Measurements from ENCODE around the gene SBK3.

Gene SBK3

DNA sequence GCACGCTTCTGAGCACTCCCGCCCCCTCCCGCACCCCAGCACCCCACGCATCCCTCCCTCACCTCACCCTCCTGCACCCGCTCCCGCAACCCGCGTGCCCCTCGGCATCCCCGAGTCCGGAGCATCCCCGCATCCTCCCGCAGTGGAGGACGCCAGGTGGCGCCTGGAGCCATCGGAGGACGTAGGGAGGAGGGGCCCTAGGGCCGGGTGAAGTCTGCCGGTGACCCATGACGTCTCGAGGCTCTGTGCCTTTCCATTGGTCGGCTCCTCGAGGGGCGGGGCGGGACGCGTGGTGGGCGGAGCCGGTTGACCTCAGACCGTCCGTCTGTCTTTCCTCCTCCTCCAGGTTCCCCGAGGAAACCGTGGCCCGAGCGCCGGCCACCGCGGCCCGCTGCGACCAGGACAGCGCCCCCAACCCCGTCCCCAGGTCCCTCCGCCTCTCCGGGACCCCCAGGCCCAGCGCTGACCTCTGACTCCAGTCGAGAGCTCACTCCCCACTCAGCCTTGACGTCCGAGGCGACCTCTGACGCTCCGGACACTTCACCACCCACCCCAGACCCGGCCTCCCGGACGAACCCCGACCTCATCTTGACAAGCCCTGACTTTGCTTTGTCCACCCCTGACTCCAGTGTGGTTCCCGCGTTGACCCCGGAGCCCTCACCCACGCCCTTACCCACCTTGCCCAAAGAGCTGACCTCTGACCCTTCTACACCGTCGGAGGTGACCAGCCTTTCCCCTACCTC lies 28.3 kb downstream of the SBK3 start (continued):
- TF ChIP-seq, protein P1, sequence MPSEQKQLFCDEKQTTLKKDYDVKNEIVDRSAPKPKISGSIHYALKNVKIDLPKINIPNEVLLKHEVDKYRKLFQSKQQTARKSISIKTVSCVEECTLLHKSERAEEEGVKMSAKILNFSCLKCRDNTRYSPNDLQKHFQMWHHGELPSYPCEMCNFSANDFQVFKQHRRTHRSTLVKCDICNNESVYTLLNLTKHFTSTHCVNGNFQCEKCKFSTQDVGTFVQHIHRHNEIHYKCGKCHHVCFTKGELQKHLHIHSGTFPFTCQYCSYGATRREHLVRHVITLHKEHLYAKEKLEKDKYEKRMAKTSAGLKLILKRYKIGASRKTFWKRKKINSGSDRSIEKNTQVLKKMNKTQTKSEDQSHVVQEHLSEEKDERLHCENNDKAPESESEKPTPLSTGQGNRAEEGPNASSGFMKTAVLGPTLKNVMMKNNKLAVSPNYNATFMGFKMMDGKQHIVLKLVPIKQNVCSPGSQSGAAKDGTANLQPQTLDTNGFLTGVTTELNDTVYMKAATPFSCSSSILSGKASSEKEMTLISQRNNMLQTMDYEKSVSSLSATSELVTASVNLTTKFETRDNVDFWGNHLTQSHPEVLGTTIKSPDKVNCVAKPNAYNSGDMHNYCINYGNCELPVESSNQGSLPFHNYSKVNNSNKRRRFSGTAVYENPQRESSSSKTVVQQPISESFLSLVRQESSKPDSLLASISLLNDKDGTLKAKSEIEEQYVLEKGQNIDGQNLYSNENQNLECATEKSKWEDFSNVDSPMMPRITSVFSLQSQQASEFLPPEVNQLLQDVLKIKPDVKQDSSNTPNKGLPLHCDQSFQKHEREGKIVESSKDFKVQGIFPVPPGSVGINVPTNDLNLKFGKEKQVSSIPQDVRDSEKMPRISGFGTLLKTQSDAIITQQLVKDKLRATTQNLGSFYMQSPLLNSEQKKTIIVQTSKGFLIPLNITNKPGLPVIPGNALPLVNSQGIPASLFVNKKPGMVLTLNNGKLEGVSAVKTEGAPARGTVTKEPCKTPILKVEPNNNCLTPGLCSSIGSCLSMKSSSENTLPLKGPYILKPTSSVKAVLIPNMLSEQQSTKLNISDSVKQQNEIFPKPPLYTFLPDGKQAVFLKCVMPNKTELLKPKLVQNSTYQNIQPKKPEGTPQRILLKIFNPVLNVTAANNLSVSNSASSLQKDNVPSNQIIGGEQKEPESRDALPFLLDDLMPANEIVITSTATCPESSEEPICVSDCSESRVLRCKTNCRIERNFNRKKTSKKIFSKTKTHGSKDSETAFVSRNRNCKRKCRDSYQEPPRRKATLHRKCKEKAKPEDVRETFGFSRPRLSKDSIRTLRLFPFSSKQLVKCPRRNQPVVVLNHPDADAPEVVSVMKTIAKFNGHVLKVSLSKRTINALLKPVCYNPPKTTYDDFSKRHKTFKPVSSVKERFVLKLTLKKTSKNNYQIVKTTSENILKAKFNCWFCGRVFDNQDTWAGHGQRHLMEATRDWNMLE (tag by site-specific recombination; conservative IDR thresholded peaks at IDR 0.05; ENCODE audit: low read depth): no peak
- TF ChIP-seq TCF7L2 (IDR thresholded peaks at IDR 0.05; ENCODE audit: borderline replicate concordance, low read depth, low read length): no peak
- no peak for TF ChIP-seq ZNF48 (tag by site-specific recombination; IDR thresholded peaks at IDR 0.05)
- TF ChIP-seq, protein P2, sequence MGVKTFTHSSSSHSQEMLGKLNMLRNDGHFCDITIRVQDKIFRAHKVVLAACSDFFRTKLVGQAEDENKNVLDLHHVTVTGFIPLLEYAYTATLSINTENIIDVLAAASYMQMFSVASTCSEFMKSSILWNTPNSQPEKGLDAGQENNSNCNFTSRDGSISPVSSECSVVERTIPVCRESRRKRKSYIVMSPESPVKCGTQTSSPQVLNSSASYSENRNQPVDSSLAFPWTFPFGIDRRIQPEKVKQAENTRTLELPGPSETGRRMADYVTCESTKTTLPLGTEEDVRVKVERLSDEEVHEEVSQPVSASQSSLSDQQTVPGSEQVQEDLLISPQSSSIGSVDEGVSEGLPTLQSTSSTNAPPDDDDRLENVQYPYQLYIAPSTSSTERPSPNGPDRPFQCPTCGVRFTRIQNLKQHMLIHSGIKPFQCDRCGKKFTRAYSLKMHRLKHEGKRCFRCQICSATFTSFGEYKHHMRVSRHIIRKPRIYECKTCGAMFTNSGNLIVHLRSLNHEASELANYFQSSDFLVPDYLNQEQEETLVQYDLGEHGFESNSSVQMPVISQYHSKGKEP (tag by site-specific recombination; IDR thresholded peaks at IDR 0.05): no peak
- TF ChIP-seq ZNF544 (tag by site-specific recombination; IDR thresholded peaks at IDR 0.05): 0 out of 2 replicates have a peak, but pooled peaks have one; percentile 25
- TF ChIP-seq, protein P3, sequence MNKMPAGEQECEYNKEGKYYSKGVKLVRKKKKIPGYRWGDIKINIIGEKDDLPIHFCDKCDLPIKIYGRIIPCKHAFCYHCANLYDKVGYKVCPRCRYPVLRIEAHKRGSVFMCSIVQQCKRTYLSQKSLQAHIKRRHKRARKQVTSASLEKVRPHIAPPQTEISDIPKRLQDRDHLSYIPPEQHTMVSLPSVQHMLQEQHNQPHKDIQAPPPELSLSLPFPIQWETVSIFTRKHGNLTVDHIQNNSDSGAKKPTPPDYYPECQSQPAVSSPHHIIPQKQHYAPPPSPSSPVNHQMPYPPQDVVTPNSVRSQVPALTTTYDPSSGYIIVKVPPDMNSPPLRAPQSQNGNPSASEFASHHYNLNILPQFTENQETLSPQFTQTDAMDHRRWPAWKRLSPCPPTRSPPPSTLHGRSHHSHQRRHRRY (tag by site-specific recombination; IDR thresholded peaks at IDR 0.05): no peak
- TF ChIP-seq ZEB2 (tag by site-specific recombination; IDR thresholded peaks at IDR 0.05): peak; percentile 81
- TF ChIP-seq ZNF391 (tag by site-specific recombination; IDR thresholded peaks at IDR 0.05; ENCODE audit: borderline replicate concordance, low read depth): peak; percentile 60; the same call in 1 of the 2 replicates
- TF ChIP-seq WT1 (tag by site-specific recombination; IDR thresholded peaks at IDR 0.05): no peak
- TF ChIP-seq ZNF10 (tag by site-specific recombination; IDR thresholded peaks at IDR 0.05): no peak
- TF ChIP-seq YY1 (tag by site-specific recombination; IDR thresholded peaks at IDR 0.05): no peak
- no peak for TF ChIP-seq ZNF677 (tag by site-specific recombination; IDR thresholded peaks at IDR 0.05)
- no peak for TF ChIP-seq ZNF23 (tag by site-specific recombination; IDR thresholded peaks at IDR 0.05; ENCODE audit: borderline replicate concordance)
- TF ChIP-seq ZNF529 (tag by site-specific recombination; IDR thresholded peaks at IDR 0.05; ENCODE audit: insufficient replicate concordance): no peak
- TF ChIP-seq MYNN (tag by site-specific recombination; IDR thresholded peaks at IDR 0.05; ENCODE audit: borderline replicate concordance): no peak
- TF ChIP-seq ZNF623 (tag by site-specific recombination; IDR thresholded peaks at IDR 0.05): no peak
- 0 out of 2 replicates have a peak, but pooled peaks have one; percentile 58 for TF ChIP-seq ZNF2 (tag by site-specific recombination; IDR thresholded peaks at IDR 0.05)
- no peak for TF ChIP-seq HOXA7 (CRISPR knock-in tag; IDR thresholded peaks at IDR 0.05; ENCODE audit: borderline replicate concordance)
- no peak for TF ChIP-seq ZNF626 (tag by site-specific recombination; IDR thresholded peaks at IDR 0.05)
- TF ChIP-seq, protein P4, sequence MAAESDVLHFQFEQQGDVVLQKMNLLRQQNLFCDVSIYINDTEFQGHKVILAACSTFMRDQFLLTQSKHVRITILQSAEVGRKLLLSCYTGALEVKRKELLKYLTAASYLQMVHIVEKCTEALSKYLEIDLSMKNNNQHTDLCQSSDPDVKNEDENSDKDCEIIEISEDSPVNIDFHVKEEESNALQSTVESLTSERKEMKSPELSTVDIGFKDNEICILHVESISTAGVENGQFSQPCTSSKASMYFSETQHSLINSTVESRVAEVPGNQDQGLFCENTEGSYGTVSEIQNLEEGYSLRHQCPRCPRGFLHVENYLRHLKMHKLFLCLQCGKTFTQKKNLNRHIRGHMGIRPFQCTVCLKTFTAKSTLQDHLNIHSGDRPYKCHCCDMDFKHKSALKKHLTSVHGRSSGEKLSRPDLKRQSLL (tag by site-specific recombination; IDR thresholded peaks at IDR 0.05): no peak
- TF ChIP-seq ZNF350 (tag by site-specific recombination; IDR thresholded peaks at IDR 0.05): no peak
- TF ChIP-seq ZNF121 (tag by site-specific recombination; IDR thresholded peaks at IDR 0.05): no peak
- TF ChIP-seq ZBTB1 (tag by site-specific recombination; IDR thresholded peaks at IDR 0.05): no peak
- no peak for TF ChIP-seq RBAK (tag by site-specific recombination; IDR thresholded peaks at IDR 0.05)
- TF ChIP-seq, protein P5, sequence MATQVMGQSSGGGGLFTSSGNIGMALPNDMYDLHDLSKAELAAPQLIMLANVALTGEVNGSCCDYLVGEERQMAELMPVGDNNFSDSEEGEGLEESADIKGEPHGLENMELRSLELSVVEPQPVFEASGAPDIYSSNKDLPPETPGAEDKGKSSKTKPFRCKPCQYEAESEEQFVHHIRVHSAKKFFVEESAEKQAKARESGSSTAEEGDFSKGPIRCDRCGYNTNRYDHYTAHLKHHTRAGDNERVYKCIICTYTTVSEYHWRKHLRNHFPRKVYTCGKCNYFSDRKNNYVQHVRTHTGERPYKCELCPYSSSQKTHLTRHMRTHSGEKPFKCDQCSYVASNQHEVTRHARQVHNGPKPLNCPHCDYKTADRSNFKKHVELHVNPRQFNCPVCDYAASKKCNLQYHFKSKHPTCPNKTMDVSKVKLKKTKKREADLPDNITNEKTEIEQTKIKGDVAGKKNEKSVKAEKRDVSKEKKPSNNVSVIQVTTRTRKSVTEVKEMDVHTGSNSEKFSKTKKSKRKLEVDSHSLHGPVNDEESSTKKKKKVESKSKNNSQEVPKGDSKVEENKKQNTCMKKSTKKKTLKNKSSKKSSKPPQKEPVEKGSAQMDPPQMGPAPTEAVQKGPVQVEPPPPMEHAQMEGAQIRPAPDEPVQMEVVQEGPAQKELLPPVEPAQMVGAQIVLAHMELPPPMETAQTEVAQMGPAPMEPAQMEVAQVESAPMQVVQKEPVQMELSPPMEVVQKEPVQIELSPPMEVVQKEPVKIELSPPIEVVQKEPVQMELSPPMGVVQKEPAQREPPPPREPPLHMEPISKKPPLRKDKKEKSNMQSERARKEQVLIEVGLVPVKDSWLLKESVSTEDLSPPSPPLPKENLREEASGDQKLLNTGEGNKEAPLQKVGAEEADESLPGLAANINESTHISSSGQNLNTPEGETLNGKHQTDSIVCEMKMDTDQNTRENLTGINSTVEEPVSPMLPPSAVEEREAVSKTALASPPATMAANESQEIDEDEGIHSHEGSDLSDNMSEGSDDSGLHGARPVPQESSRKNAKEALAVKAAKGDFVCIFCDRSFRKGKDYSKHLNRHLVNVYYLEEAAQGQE (tag by site-specific recombination; IDR thresholded peaks at IDR 0.05): no peak
- TF ChIP-seq, protein P6, sequence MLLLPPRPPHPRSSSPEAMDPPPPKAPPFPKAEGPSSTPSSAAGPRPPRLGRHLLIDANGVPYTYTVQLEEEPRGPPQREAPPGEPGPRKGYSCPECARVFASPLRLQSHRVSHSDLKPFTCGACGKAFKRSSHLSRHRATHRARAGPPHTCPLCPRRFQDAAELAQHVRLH (tag by site-specific recombination; IDR thresholded peaks at IDR 0.05): no peak
- TF ChIP-seq REPIN1 (tag by site-specific recombination; IDR thresholded peaks at IDR 0.05; ENCODE audit: low read depth): no peak
